Heart left ventricle (tissue), 16 donors: ENCODE measurements around the gene PLPPR2. TPM values are rescaled to one million over a fixed set of nuclear protein-coding genes. Genes with fewer than 3 reads are reported as not detected.
"Not testable (repeated sequence)": the region's sequence is repeated elsewhere in the genome, so short reads cannot be mapped to it uniquely, and the experiment has no call there.

ENCODE experiments used
- ATAC-seq, 4 donors: fragments of 200-7000 bp; cut with Tn5 transposase; one replicate each; pipeline ENCODE4 v1.9.1; 2020 to 2022; ENCODE audit warnings: moderate library complexity in 4 of 4, mild to moderate bottlenecking in 3 of 4, moderate number of reproducible peaks in 1 of 4
- DNase-seq, 5 donors: peaks; one replicate each; pipeline ENCODE4 v3.0.0-alpha.2; 2020
- H3K27ac ChIP-seq, 12 donors: fragments of 200-600 bp; sonication (generic) in 4 of 12; one replicate each; pipeline versions ENCODE4 v1.5.0 to v1.8.0; 2016 to 2022; ENCODE audit warnings: mild to moderate bottlenecking in 2 of 12
- H3K27me3 ChIP-seq, 9 donors: fragments of 200-600 bp; sonication (generic) in 2 of 9; one replicate each; pipeline versions ENCODE4 v1.5.1 to v1.8.0; 2016 to 2022; ENCODE audit warnings: mild to moderate bottlenecking in 3 of 9
- H3K36me3 ChIP-seq, 9 donors: fragments of 200-600 bp; sonication (generic) in 2 of 9; one replicate each; pipeline versions ENCODE4 v1.5.0 to v1.8.0; 2018 to 2022; ENCODE audit warnings: mild to moderate bottlenecking in 2 of 9
- H3K4me1 ChIP-seq, 12 donors: fragments of 200-600 bp; sonication (generic) in 4 of 12; one replicate each; pipeline versions ENCODE4 v1.5.0 to v1.8.0; 2016 to 2022; ENCODE audit warnings: mild to moderate bottlenecking in 3 of 12
- H3K4me3 ChIP-seq, 12 donors: fragments of 200-600 bp; sonication (generic) in 4 of 12; one replicate each; pipeline versions ENCODE4 v1.5.0 to v1.8.0; 2017 to 2022; ENCODE audit warnings: mild to moderate bottlenecking in 9 of 12, moderate library complexity in 4 of 12
- H3K9me3 ChIP-seq, 12 donors: fragments of 200-600 bp; sonication (generic) in 4 of 12; one replicate each; pipeline versions ENCODE4 v1.5.0 to v1.8.0; 2016 to 2022; ENCODE audit warnings: mild to moderate bottlenecking in 1 of 12
- CTCF ChIP-seq, 12 donors: fragments of 200-600 bp; sonication (generic) in 4 of 12; IDR thresholded peaks; one replicate each; pipeline versions ENCODE4 v1.5.0 to v1.8.0; 2018 to 2022; ENCODE audit warnings: antibody characterized with exemption in 12 of 12, mild to moderate bottlenecking in 5 of 12
- POLR2A ChIP-seq, 2 donors: fragments of 450-650 bp; IDR thresholded peaks; one replicate each; pipeline ENCODE4 v1.6.1; 2017; ENCODE audit warnings: antibody characterized with exemption in 2 of 2, mild to moderate bottlenecking in 2 of 2, moderate library complexity in 2 of 2
- WGBS, 4 donors: extraction: QIAGEN DNeasy Blood & Tissue Kit in 2 of 4; methylation state at CpG; one replicate each; pipeline versions ENCODE4 v1.1.5 to v1.1.7; 2013 to 2018; 5-methylcytosine and 5-hydroxymethylcytosine counted together
- intact Hi-C, 10 donors: fragments of 100-400 bp; cut with DNase I; formaldehyde crosslinking; loops; one replicate each; pipeline versions ENCODE4 v1.11.1 to v1.14.2; 2022
- polyA plus RNA-seq, 2 donors: library from polyadenylated mRNA; stranded (reverse); fragments of 200-250 nt; gene quantifications; one replicate each; pipeline ENCODE4 v1.2.3, GENCODE V29; 2013
- total RNA-seq, 9 donors: library from RNA; depleted of rRNA in 2 of 9; stranded (reverse); fragments of >200 nt in 2 of 9; fragmentation: NEBNext Ultra II Directional in 3 of 9; extraction: Animal tissue kit (Norgen Biotek cat#: 25700) in 3 of 9; gene quantifications; one replicate each; pipeline versions ENCODE4 v1.1.0 to v1.2.4, GENCODE V29; 2016 to 2023
- donor health status: ischemic (EF 13 %, LVEDD 7.1; RV severe dilation, severe dysfunction).
- donor health status: healthy with polysubstance abuse.
- donor health status: DM: no; HTN: yes; CAD: no.
- donor health status: DM: no; HTN: no; CAD: no.
- donor health status: ischemic (EF 25% LVEDD 6.9; RV normal size, moderate dysfunction).
- donor health status: ischemic (EF 25% LVEDD 5.7; RV mildly dilated, moderate dysfunction).
- donor health status: healthy.
- donor health status: DM: yes; HTN: yes; CAD: no.
- donor health status: ischemic (EF 35%, LVEDD 5.7; RV mildly dilated, moderate dysfunction).
- donor health status: nonischemic (EF 11% LVEDD 7.7; RV severe dilation, severe dysfunction).
- donor health status: DM: yes; HTN: yes; CAD: no.
- donor health status: PGD.
- donor health status: ischemic (EF 29% LVEDD 5.4; RV normal size, mild dysfunction).
- donor health status: nonischemic (EF 23%, LVEDD 6.1; RV moderate dilation, normal function).

Gene PLPPR2
- total and polyA plus RNA-seq, 11 donors, result 4.5 to 24.8 (median 11.2) TPM

GRCh38 chr19:11346104-11346940 is 8.9 kb upstream of the PLPPR2 start, which contains the start of the genes CCDC159 and TMEM205:
CCDC159 (plus strand) TSS chr19:11346519; CDS start chr19:11346607, 88 bp downstream.
TMEM205 (minus strand) TSS chr19:11346268; CDS start chr19:11345619, 649 bp downstream.
- DNase-seq (peak; percentile 98 to 99 (median 99)), ATAC-seq (peak; percentile 92 to 98 (median 97))
- WGBS, 4 donors, result 0 to 2% (median 1%) methylated on average over 23 to 50 of the region's 50 CpGs
- peak in 5 of 12 donors; percentile 12 to 37 (median 25) for TF ChIP-seq CTCF (IDR thresholded peaks at IDR 0.05)
- peak; percentile 17 to 94 for TF ChIP-seq POLR2A (IDR thresholded peaks at IDR 0.05)
- intact Hi-C loops, result loop anchor here in 2 of 10 donors (1.0 to 5.0 kb wide), 4 partner anchors 28 to 89 kb away; partner anchors contain the start of genes EPOR (in 1 of the 2), ODAD3 (in 1 of the 2), PRKCSH (in 1 of the 2) and SWSAP1 (in 1 of the 2)
- no peaks in the 10 kb centered on the region for H3K27me3 ChIP-seq
- H3K4me3 ChIP-seq, result peak within 1 kb of the TSS; percentile 42 to 87 (median 78)
- peaks cover 0 to 18% (median 3%) of the 10 kb centered on the region in 9 donors for H3K36me3 ChIP-seq
- peak within 1 kb of the TSS; percentile 48 to 92 (median 84) for H3K27ac ChIP-seq
- peaks cover 0 to 32% (median 22%) of the 10 kb centered on the region in 12 donors for H3K4me1 ChIP-seq
- peaks cover 0 to 10% (median 0%) of the 10 kb centered on the region in 12 donors for H3K9me3 ChIP-seq

- WGBS, 4 donors, result 77 to 86% (median 80%) methylated on average over 4 to 7 of the region's 7 CpGs
- H3K4me1 ChIP-seq, result peaks cover 0 to 32% (median 22%) of the 10 kb centered on the region in 12 donors
- DNase-seq (no peak), ATAC-seq (no peak)
- H3K9me3 ChIP-seq, result peaks cover 0 to 10% (median 0%) of the 10 kb centered on the region in 12 donors
- intact Hi-C loops, result loop anchor here in 2 of 10 donors (5.0 kb wide), 2 partner anchors 35 to 55 kb away; partner anchors contain the start of gene EPOR (in 1 of the 2)
- no peak overlapping the region for H3K4me3 ChIP-seq
- peak overlapping the region in 1 of 12 donors; percentile 92 for H3K27ac ChIP-seq
- H3K27me3 ChIP-seq, result no peaks in the 10 kb centered on the region
- peaks cover 0 to 10% (median 0%) of the 10 kb centered on the region in 9 donors for H3K36me3 ChIP-seq
- no peak for TF ChIP-seq CTCF (IDR thresholded peaks at IDR 0.05)
Observed at GRCh38 chr19:11347546-11348039, 7.6 kb upstream of the PLPPR2 start.

- Histone ChIP-seq H3K27ac (no peak overlapping the region), H3K4me1 (peaks cover 0 to 26% (median 20%) of the 10 kb centered on the region in 12 donors), H3K36me3 (no peaks in the 10 kb centered on the region), H3K9me3 (peaks cover 0 to 10% (median 0%) of the 10 kb centered on the region in 12 donors), H3K4me3 (no peak overlapping the region), H3K27me3 (no peaks in the 10 kb centered on the region)
- WGBS, 4 donors, result 87 to 93% (median 93%) methylated on average over 4 of the region's 4 CpGs
- intact Hi-C loops, result loop anchor here in 2 of 10 donors (5.0 kb wide), 2 partner anchors 33 to 57 kb away; partner anchors contain the start of gene EPOR (in 1 of the 2)
- DNase-seq (no peak), ATAC-seq (no peak)
- TF ChIP-seq POLR2A (IDR thresholded peaks at IDR 0.05) (no peak), CTCF (IDR thresholded peaks at IDR 0.05) (no peak)
Observed at GRCh38 chr19:11349171-11349570, 6.1 kb upstream of the PLPPR2 start.

GRCh38 chr19:11354102-11354501 is 1.1 kb upstream of the PLPPR2 start:
- H3K27me3 ChIP-seq, H3K9me3 ChIP-seq, ATAC-seq, intact Hi-C loops, H3K36me3 ChIP-seq, H3K27ac ChIP-seq, DNase-seq, H3K4me3 ChIP-seq: not testable (repeated sequence)
- 95 to 97% (median 96%) methylated on average over 4 of the region's 4 CpGs for WGBS, 4 donors
- H3K4me1 ChIP-seq, result peaks cover 0 to 15% (median 0%) of the 10 kb centered on the region in 12 donors
